Esophagus squamous epithelium (tissue), 4 donors: Measurements from ENCODE around the gene BTAF1.

Source experiments
- CTCF ChIP-seq, 6 experiments: fragments of 450-650 bp in 4 of 6; fragments of 200-600 bp in 2 of 6; sonication (generic) in 2 of 6; IDR thresholded peaks; one replicate each; pipeline ENCODE4 v1.5.1; 2016 to 2019; ENCODE audit warnings: antibody characterized with exemption in 6 of 6, mild to moderate bottlenecking in 4 of 6, moderate library complexity in 4 of 6
- POLR2A ChIP-seq, 4 donors: fragments of 450-650 bp; IDR thresholded peaks; one replicate each; pipeline ENCODE4 v1.6.1; 2017; ENCODE audit warnings: antibody characterized with exemption in 4 of 4, mild to moderate bottlenecking in 4 of 4, moderate library complexity in 3 of 4

- TF ChIP-seq CTCF (IDR thresholded peaks at IDR 0.05) (no peak), POLR2A (IDR thresholded peaks at IDR 0.05) (no peak)
These were observed 31.5 kb downstream of the BTAF1 start for GRCh38 chr10:91955114-91955513.
